H9 (cell line): ENCODE measurements around the gene TSPAN6. TPM values are rescaled to one million over a fixed set of nuclear protein-coding genes. Genes with fewer than 3 reads are reported as not detected.

Source experiments
- DNase-seq: peaks from one replicate; pipeline ENCODE4 v3.0.0-alpha.2; 2017
- H2AFZ ChIP-seq: one replicate; pipeline ENCODE4 v1.6.1; 2013; ENCODE audit warnings: mild to moderate bottlenecking, low read length, control low read depth, moderate library complexity
- H2AK5ac ChIP-seq: 2 replicates; pipeline ENCODE4 v1.6.1; 2013; ENCODE audit warnings: low read length, control low read depth, mixed read lengths; ENCODE audit not compliant: insufficient read length
- H2BK120ac ChIP-seq: one replicate; pipeline ENCODE4 v1.6.1; 2013; ENCODE audit warnings: low read depth, mild to moderate bottlenecking, low read length, control low read depth, inconsistent platforms; ENCODE audit not compliant: poor library complexity, severe bottlenecking
- H2BK12ac ChIP-seq: 2 replicates; pipeline ENCODE4 v1.6.1; 2013; ENCODE audit warnings: low read length, control low read depth, mixed read lengths, low read depth; ENCODE audit not compliant: insufficient read length
- H2BK15ac ChIP-seq: 2 replicates; pipeline ENCODE4 v1.6.1; 2013; ENCODE audit warnings: low read depth, low read length, control low read depth
- H2BK20ac ChIP-seq: one replicate; pipeline ENCODE4 v1.6.1; 2013; ENCODE audit warnings: low read depth, mild to moderate bottlenecking, low read length, control low read depth, inconsistent platforms; ENCODE audit not compliant: poor library complexity, severe bottlenecking
- H2BK5ac ChIP-seq: 2 replicates; pipeline ENCODE4 v1.6.1; 2013; ENCODE audit warnings: low read length, control low read depth, mixed read lengths; ENCODE audit not compliant: insufficient read length
- H3K14ac ChIP-seq: 2 replicates; pipeline ENCODE4 v1.6.1; 2013; ENCODE audit warnings: low read length, control low read depth; ENCODE audit not compliant: insufficient read depth
- H3K18ac ChIP-seq: 2 replicates; pipeline ENCODE4 v1.6.1; 2013; ENCODE audit warnings: low read depth, mild to moderate bottlenecking, mixed read lengths, low read length, control low read depth; ENCODE audit not compliant: insufficient read length
- H3K23ac ChIP-seq: 2 replicates; pipeline ENCODE4 v1.6.1; 2013; ENCODE audit warnings: low read length, control low read depth, mixed read lengths, low read depth; ENCODE audit not compliant: insufficient read length
- H3K23me2 ChIP-seq: 2 replicates; pipeline ENCODE4 v1.6.1; 2013; ENCODE audit warnings: low read depth, mild to moderate bottlenecking, mixed read lengths, low read length, control low read depth; ENCODE audit not compliant: insufficient read length, poor library complexity, severe bottlenecking
- H3K27ac ChIP-seq: 2 replicates; pipeline ENCODE4 v1.5.1; 2013; ENCODE audit warnings: low read length, control low read depth, mixed read lengths, low read depth; ENCODE audit not compliant: insufficient read length
- H3K27me3 ChIP-seq: 2 replicates; pipeline ENCODE4 v1.6.1; 2013; ENCODE audit warnings: low read length, control low read depth, inconsistent platforms; ENCODE audit not compliant: insufficient read depth
- H3K4ac ChIP-seq: 2 replicates; pipeline ENCODE4 v1.6.1; 2013; ENCODE audit warnings: low read depth, mild to moderate bottlenecking, control low read depth, inconsistent platforms, low read length, moderate library complexity
- H3K4me1 ChIP-seq: 2 replicates; pipeline ENCODE4 v1.6.1; 2013; ENCODE audit warnings: low read length, control low read depth, inconsistent platforms; ENCODE audit not compliant: insufficient read depth
- H3K4me2 ChIP-seq: 2 replicates; pipeline ENCODE4 v1.6.1; 2013; ENCODE audit warnings: low read length, control low read depth, mixed read lengths; ENCODE audit not compliant: insufficient read length, insufficient read depth
- H3K56ac ChIP-seq: 2 replicates; pipeline ENCODE4 v1.6.1; 2013; ENCODE audit warnings: low read depth, mild to moderate bottlenecking, mixed read lengths, low read length, control low read depth; ENCODE audit not compliant: insufficient read length
- H3K79me1 ChIP-seq: 2 replicates; pipeline ENCODE4 v1.6.1; 2013; ENCODE audit warnings: low read depth, mild to moderate bottlenecking, moderate library complexity, low read length, control low read depth, inconsistent platforms; ENCODE audit not compliant: insufficient read depth, poor library complexity, severe bottlenecking
- H3K79me2 ChIP-seq: 2 replicates; pipeline ENCODE4 v1.6.1; 2013; ENCODE audit warnings: low read length, control low read depth, inconsistent platforms; ENCODE audit not compliant: insufficient read depth
- H3K9ac ChIP-seq: 2 replicates; pipeline ENCODE4 v1.6.1; 2013; ENCODE audit warnings: low read length, control low read depth, mixed read lengths; ENCODE audit not compliant: insufficient read length; ENCODE audit errors: extremely low read depth
- H3K9me3 ChIP-seq: one replicate; pipeline ENCODE4 v1.6.1; 2013; ENCODE audit warnings: low read depth, low read length, inconsistent platforms; ENCODE audit not compliant: control insufficient read depth
- H3T11ph ChIP-seq: one replicate; pipeline ENCODE4 v1.6.1; 2013; ENCODE audit warnings: mild to moderate bottlenecking, low read length, control low read depth, inconsistent platforms
- H4K20me1 ChIP-seq: one replicate; pipeline ENCODE4 v1.6.1; 2013; ENCODE audit not compliant: control insufficient read depth, insufficient read length, insufficient read depth
- H4K5ac ChIP-seq: 2 replicates; pipeline ENCODE4 v1.6.1; 2013; ENCODE audit warnings: low read depth, mild to moderate bottlenecking, mixed read lengths, low read length, control low read depth; ENCODE audit not compliant: insufficient read length
- H4K8ac ChIP-seq: replicated peaks from 2 replicates; pipeline ENCODE4 v1.6.1; 2013; ENCODE audit warnings: low read length, control low read depth, mixed read lengths, low read depth; ENCODE audit not compliant: insufficient read length
- H4K91ac ChIP-seq: 2 replicates; pipeline ENCODE4 v1.6.1; 2013; ENCODE audit warnings: low read depth, mild to moderate bottlenecking, moderate library complexity, mixed read lengths, low read length, control low read depth; ENCODE audit not compliant: insufficient read length
- H3K27ac Mint-ChIP-seq, 3 experiments: 2 replicates in 2 of 3; 3 replicates in 1 of 3; pipeline ENCODE4 v1.8.0; 2020 to 2021; ENCODE audit warnings: mixed read lengths in 3 of 3, mild to moderate bottlenecking in 1 of 3, moderate library complexity in 1 of 3
- H3K27me3 Mint-ChIP-seq: 2 replicates; pipeline ENCODE4 v1.8.0; 2021; ENCODE audit warnings: low read depth, mild to moderate bottlenecking, moderate library complexity, mixed read lengths
- H3K36me3 Mint-ChIP-seq, 3 experiments: 2 replicates in 2 of 3; 3 replicates in 1 of 3; pipeline ENCODE4 v1.8.0; 2020 to 2021; ENCODE audit warnings: low read depth in 3 of 3, mixed read lengths in 3 of 3; ENCODE audit not compliant: insufficient read depth in 1 of 3
- H3K4me1 Mint-ChIP-seq, 2 experiments: 2 replicates each; pipeline ENCODE4 v1.8.0; 2020; ENCODE audit warnings: mixed read lengths in 2 of 2
- H3K4me3 Mint-ChIP-seq, 2 experiments: 2 replicates in 1 of 2; 3 replicates in 1 of 2; pipeline ENCODE4 v1.8.0; 2020 to 2021; ENCODE audit warnings: mild to moderate bottlenecking in 2 of 2, mixed read lengths in 2 of 2, moderate library complexity in 1 of 2
- H3K9me3 Mint-ChIP-seq, 2 experiments: 2 replicates in 1 of 2; 3 replicates in 1 of 2; pipeline ENCODE4 v1.8.0; 2020; ENCODE audit warnings: mild to moderate bottlenecking in 2 of 2, mixed read lengths in 2 of 2, moderate library complexity in 1 of 2
- WGBS: extraction: QIAGEN DNeasy Blood & Tissue Kit; methylation state at CpG from one replicate; pipeline ENCODE4 v1.1.7; 2013; ENCODE audit warnings: missing lambda C conversion rate, low lambda C conversion rate, mixed read lengths; ENCODE audit not compliant: insufficient read length; ENCODE audit errors: extremely low coverage; 5-methylcytosine and 5-hydroxymethylcytosine counted together
- total RNA-seq: library from RNA; stranded (reverse); gene quantifications from 2 replicates; pipeline ENCODE4 v1.2.1, GENCODE V29; 2021
- TF ChIP-seq, protein P1 (sequence below): fragments of 200-600 bp; sonication (generic); conservative IDR thresholded peaks from 3 replicates; pipeline ENCODE4 v1.8.0; 2021; ENCODE audit warnings: antibody characterized with exemption, mild to moderate bottlenecking

The TSPAN6 gene
- total RNA-seq, 1 experiment from 2014 or later = 61.3 TPM

DNA sequence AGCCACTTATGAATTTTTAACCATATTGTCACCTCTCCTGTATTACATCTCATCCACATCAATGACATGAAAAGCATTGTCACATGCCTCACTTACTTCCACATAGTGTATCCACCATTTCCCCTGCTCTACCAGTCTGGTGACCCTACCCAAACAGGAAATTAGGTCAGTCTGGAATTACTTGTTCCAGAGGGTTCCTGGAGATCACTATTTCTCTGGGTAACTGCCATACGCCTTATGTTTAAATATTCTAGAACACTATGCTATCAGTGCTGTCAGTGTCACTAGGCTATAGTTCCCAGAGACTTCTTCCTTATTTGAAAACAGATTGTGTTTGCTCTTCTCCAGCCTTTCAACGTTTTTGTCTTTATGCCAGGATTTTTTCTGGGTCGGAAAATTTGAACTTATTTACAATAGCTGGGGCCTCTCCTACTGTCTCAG is 22.4 kb upstream of the TSPAN6 start:
- H3K4me3 Mint-ChIP-seq = no peak overlapping the region
- H3K27me3 ChIP-seq = no peaks in the 10 kb centered on the region
- no peak overlapping the region for H2BK15ac ChIP-seq
- H2BK120ac ChIP-seq = no peak overlapping the region
- no peak for DNase-seq
- H2AK5ac ChIP-seq = no peak overlapping the region
- no peak overlapping the region for H3K23ac ChIP-seq
- no peak overlapping the region for H3K27ac ChIP-seq
- no peaks in the 10 kb centered on the region; the same call in 1 of the 2 replicates for H3K79me2 ChIP-seq
- no peak overlapping the region for H3T11ph ChIP-seq
- H3K27ac Mint-ChIP-seq = no peak overlapping the region
- H3K9ac ChIP-seq = no peak overlapping the region
- H3K4ac ChIP-seq = no peak overlapping the region
- H3K9me3 ChIP-seq = no peaks in the 10 kb centered on the region
- H3K4me2 ChIP-seq = no peak overlapping the region
- H3K14ac ChIP-seq = no peak overlapping the region
- no peak overlapping the region for H3K56ac ChIP-seq
- no peak overlapping the region for H2BK20ac ChIP-seq
- no peak overlapping the region for H4K5ac ChIP-seq
- H3K18ac ChIP-seq = no peak overlapping the region
- H3K27me3 Mint-ChIP-seq = peaks cover 1% of the 10 kb centered on the region; the same call in 1 of the 2 replicates
- H2BK12ac ChIP-seq = no peak overlapping the region
- H3K79me1 ChIP-seq = no peaks in the 10 kb centered on the region
- H3K4me1 Mint-ChIP-seq = peaks cover 2 to 5% of the 10 kb centered on the region in 2 experiments; a peak in 2 of 4 replicates
- WGBS = no CpG with 5 or more reads among the region's 3 CpGs
- no peaks in the 10 kb centered on the region for H4K20me1 ChIP-seq
- no peaks in the 10 kb centered on the region for H3K23me2 ChIP-seq
- no peak overlapping the region for H4K91ac ChIP-seq
- no peak overlapping the region for H2AFZ ChIP-seq
- H2BK5ac ChIP-seq = no peak overlapping the region
- TF ChIP-seq, protein P1, sequence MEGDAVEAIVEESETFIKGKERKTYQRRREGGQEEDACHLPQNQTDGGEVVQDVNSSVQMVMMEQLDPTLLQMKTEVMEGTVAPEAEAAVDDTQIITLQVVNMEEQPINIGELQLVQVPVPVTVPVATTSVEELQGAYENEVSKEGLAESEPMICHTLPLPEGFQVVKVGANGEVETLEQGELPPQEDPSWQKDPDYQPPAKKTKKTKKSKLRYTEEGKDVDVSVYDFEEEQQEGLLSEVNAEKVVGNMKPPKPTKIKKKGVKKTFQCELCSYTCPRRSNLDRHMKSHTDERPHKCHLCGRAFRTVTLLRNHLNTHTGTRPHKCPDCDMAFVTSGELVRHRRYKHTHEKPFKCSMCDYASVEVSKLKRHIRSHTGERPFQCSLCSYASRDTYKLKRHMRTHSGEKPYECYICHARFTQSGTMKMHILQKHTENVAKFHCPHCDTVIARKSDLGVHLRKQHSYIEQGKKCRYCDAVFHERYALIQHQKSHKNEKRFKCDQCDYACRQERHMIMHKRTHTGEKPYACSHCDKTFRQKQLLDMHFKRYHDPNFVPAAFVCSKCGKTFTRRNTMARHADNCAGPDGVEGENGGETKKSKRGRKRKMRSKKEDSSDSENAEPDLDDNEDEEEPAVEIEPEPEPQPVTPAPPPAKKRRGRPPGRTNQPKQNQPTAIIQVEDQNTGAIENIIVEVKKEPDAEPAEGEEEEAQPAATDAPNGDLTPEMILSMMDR = no peak
- H3K36me3 Mint-ChIP-seq = no peaks in the 10 kb centered on the region; a peak in 1 of 7 replicates
- no peak overlapping the region for H4K8ac ChIP-seq
- peaks cover 11 to 69% of the 10 kb centered on the region in 2 experiments for H3K9me3 Mint-ChIP-seq
- H3K4me1 ChIP-seq = no peaks in the 10 kb centered on the region
